Lower leg skin (tissue), 4 donors: ENCODE results near the gene FAM217A. TPM values are rescaled to one million over a fixed set of nuclear protein-coding genes. Genes with fewer than 3 reads are reported as not detected.

Experiments used
- DNase-seq, 2 donors: peaks; one replicate each; pipeline ENCODE4 v3.0.0-alpha.2; 2019; ENCODE audit warnings: low spot score in 2 of 2
- H3K4me3 ChIP-seq: fragments of 200-600 bp; sonication (generic); 2 replicates; pipeline ENCODE4 v1.5.1; 2017; ENCODE audit warnings: mild to moderate bottlenecking, low read depth; ENCODE audit not compliant: poor library complexity, severe bottlenecking
- CTCF ChIP-seq, 3 donors: fragments of 450-650 bp; IDR thresholded peaks; one replicate each; pipeline ENCODE4 v1.5.1; 2016; ENCODE audit warnings: antibody characterized with exemption in 3 of 3, mild to moderate bottlenecking in 3 of 3, moderate library complexity in 2 of 3
- POLR2A ChIP-seq, 2 donors: fragments of 450-650 bp; IDR thresholded peaks; one replicate each; pipeline ENCODE4 v1.6.1; 2016 to 2017; ENCODE audit warnings: antibody characterized with exemption in 2 of 2, mild to moderate bottlenecking in 1 of 2, moderate library complexity in 1 of 2
- WGBS, 2 donors: methylation state at CpG; one replicate each; pipeline ENCODE4 v1.1.5; 2018; 5-methylcytosine and 5-hydroxymethylcytosine counted together
- intact Hi-C: fragments of 100-400 bp; cut with DNase I; formaldehyde crosslinking; loops from one replicate; pipeline ENCODE4 v1.15.0; 2023; ENCODE audit warnings: low total_unique reads
- total RNA-seq, 4 donors: library from RNA; depleted of rRNA; stranded (reverse); fragments of >200 nt; gene quantifications; one replicate each; pipeline ENCODE4 v1.1.0, GENCODE V29; 2016

Gene FAM217A
- total RNA-seq, 4 donors from 2014 or later: not detected

- intact Hi-C loops: no loop called here
- WGBS, 2 donors: 95 to 96% methylated on average over 5 of the region's 5 CpGs
- no peak for TF ChIP-seq POLR2A (IDR thresholded peaks at IDR 0.05)
- no peak for TF ChIP-seq CTCF (IDR thresholded peaks at IDR 0.05)
- no peak overlapping the region for H3K4me3 ChIP-seq
- DNase-seq: no peak
These were observed 42.4 kb downstream of the FAM217A start for GRCh38 chr6:4036581-4036980.

GRCh38 chr6:4032475-4032874 lies 46.5 kb downstream of the FAM217A start:
- TF ChIP-seq CTCF (IDR thresholded peaks at IDR 0.05) (no peak), POLR2A (IDR thresholded peaks at IDR 0.05) (no peak)
- intact Hi-C loops: no loop called here
- WGBS, 2 donors: 74 to 75% methylated on average over 9 of the region's 9 CpGs
- DNase-seq: no peak
- H3K4me3 ChIP-seq: no peak overlapping the region

GRCh38 chr6:4031442-4031841 lies 47.5 kb downstream of the FAM217A start:
- no peak overlapping the region for H3K4me3 ChIP-seq
- WGBS, 2 donors: 96 to 97% methylated on average over 1 of the region's 1 CpG
- no peak for DNase-seq
- intact Hi-C loops: no loop called here
- TF ChIP-seq POLR2A (IDR thresholded peaks at IDR 0.05): no peak
- TF ChIP-seq CTCF (IDR thresholded peaks at IDR 0.05): no peak

- DNase-seq: no peak
- H3K4me3 ChIP-seq: no peak overlapping the region
- WGBS, 2 donors: 69 to 85% methylated on average over 2 of the region's 2 CpGs
- TF ChIP-seq POLR2A (IDR thresholded peaks at IDR 0.05) (no peak), CTCF (IDR thresholded peaks at IDR 0.05) (no peak)
- intact Hi-C loops: no loop called here
These were observed 48.3 kb downstream of the FAM217A start for GRCh38 chr6:4030669-4031068.

- WGBS, 2 donors: 89 to 92% methylated on average over 7 of the region's 7 CpGs
These were observed 49.2 kb downstream of the FAM217A start for GRCh38 chr6:4029687-4030086.

More at GRCh38 chr6:4029687-4030086, 49.2 kb downstream of the FAM217A start:
- TF ChIP-seq CTCF (IDR thresholded peaks at IDR 0.05) (no peak), POLR2A (IDR thresholded peaks at IDR 0.05) (no peak)
- no peak overlapping the region for H3K4me3 ChIP-seq
- DNase-seq: no peak
- intact Hi-C loops: no loop called here
